Mucosa of descending colon (tissue), 3 donors: Measurements from ENCODE around the gene CABLES2. TPM values are rescaled to one million over a fixed set of nuclear protein-coding genes. Genes with fewer than 3 reads are reported as not detected.

Source experiments
- ATAC-seq: fragments of 200-7000 bp; cut with Tn5 transposase; one replicate; pipeline ENCODE4 v1.9.1; 2020; ENCODE audit warnings: mild to moderate bottlenecking, moderate library complexity
- DNase-seq, 3 donors: peaks; one replicate each; pipeline ENCODE4 v3.0.0-alpha.2; 2020
- H3K36me3 ChIP-seq: fragments of 200-600 bp; one replicate; pipeline ENCODE4 v1.8.0; 2021; ENCODE audit warnings: low read depth, mild to moderate bottlenecking
- H3K4me1 ChIP-seq: fragments of 200-600 bp; one replicate; pipeline ENCODE4 v1.8.0; 2021; ENCODE audit warnings: low read depth, mild to moderate bottlenecking
- H3K4me3 ChIP-seq: fragments of 200-600 bp; one replicate; pipeline ENCODE4 v1.8.0; 2021; ENCODE audit warnings: mild to moderate bottlenecking
- H3K9me3 ChIP-seq: fragments of 200-600 bp; one replicate; pipeline ENCODE4 v1.8.0; 2021; ENCODE audit warnings: mild to moderate bottlenecking
- CTCF ChIP-seq: fragments of 200-600 bp; IDR thresholded peaks from one replicate; pipeline ENCODE4 v1.8.0; 2022; ENCODE audit warnings: antibody characterized with exemption, mild to moderate bottlenecking
- intact Hi-C, 2 donors: fragments of 100-400 bp; cut with DNase I in 1 of 2; cut with micrococcal nuclease in 1 of 2; formaldehyde crosslinking; loops; one replicate each; pipeline versions ENCODE4 v1.11.0 to v1.11.1; 2022; cut with DNase I, micrococcal nuclease
- total RNA-seq, 3 donors: library from RNA; stranded (reverse); fragmentation: NEBNext Ultra II Directional in 2 of 3; extraction: Animal tissue kit (Norgen Biotek cat#: 25700) in 2 of 3; gene quantifications; one replicate each; pipeline versions ENCODE4 v1.2.1 to v1.2.4, GENCODE V29; 2021 to 2023
- donor health status: DM: no; HTN: no; CAD: no; lungs with moderate emphysema.
- donor health status: DM: no; HTN: no; CAD: no.
- donor health status: DM: no; HTN: yes; CAD: no.

CABLES2 gene
- total RNA-seq, 3 donors from 2014 or later: 5.4 to 9.3 (median 6.6) TPM

- DNase-seq (no peak), ATAC-seq (peak; percentile 26)
- no peaks in the 10 kb centered on the region for H3K9me3 ChIP-seq
- intact Hi-C loops: no loop called here
- no peaks in the 10 kb centered on the region for H3K4me1 ChIP-seq
- H3K36me3 ChIP-seq: no peaks in the 10 kb centered on the region
- no peak for TF ChIP-seq CTCF
- no peak overlapping the region for H3K4me3 ChIP-seq
Observed at GRCh38 chr20:62395311-62396242, 11.5 kb downstream of the CABLES2 start.

GRCh38 chr20:62394248-62395245 is 12.5 kb downstream of the CABLES2 start:
- no peak for TF ChIP-seq CTCF
- DNase-seq: no peak
- H3K4me1 ChIP-seq: no peaks in the 10 kb centered on the region
- no peak overlapping the region for H3K4me3 ChIP-seq
- intact Hi-C loops: no loop called here
- no peaks in the 10 kb centered on the region for H3K36me3 ChIP-seq
- no peak for ATAC-seq
- no peaks in the 10 kb centered on the region for H3K9me3 ChIP-seq

GRCh38 chr20:62393830-62394229 is 13.3 kb downstream of the CABLES2 start:
- ATAC-seq (no peak), DNase-seq (no peak)
- H3K4me1 ChIP-seq: no peaks in the 10 kb centered on the region
- no peak for TF ChIP-seq CTCF
- no peaks in the 10 kb centered on the region for H3K9me3 ChIP-seq
- intact Hi-C loops: no loop called here
- no peaks in the 10 kb centered on the region for H3K36me3 ChIP-seq
- no peak overlapping the region for H3K4me3 ChIP-seq

- intact Hi-C loops: no loop called here
- TF ChIP-seq CTCF: no peak
- H3K9me3 ChIP-seq: no peaks in the 10 kb centered on the region
- ATAC-seq: no peak
- no peak overlapping the region for H3K4me3 ChIP-seq
- no peak for DNase-seq
- no peaks in the 10 kb centered on the region for H3K36me3 ChIP-seq
- peaks cover 1% of the 10 kb centered on the region for H3K4me1 ChIP-seq
Observed at GRCh38 chr20:62393335-62393665, 13.8 kb downstream of the CABLES2 start.

- H3K36me3 ChIP-seq: no peaks in the 10 kb centered on the region
- no peak for TF ChIP-seq CTCF
- no peak overlapping the region for H3K4me3 ChIP-seq
- H3K9me3 ChIP-seq: no peaks in the 10 kb centered on the region
- H3K4me1 ChIP-seq: peaks cover 7% of the 10 kb centered on the region
- DNase-seq: no peak
- no peak for ATAC-seq
- intact Hi-C loops: no loop called here
Observed at GRCh38 chr20:62392621-62393334, 14.3 kb downstream of the CABLES2 start.
